Skeletal muscle satellite cell (primary cell): Measurements from ENCODE around the gene POGZ.

ENCODE experiments used
- H3K27me3 ChIP-seq: 2 replicates; pipeline ENCODE4 v1.7.0; 2013; ENCODE audit warnings: low read length; ENCODE audit not compliant: control insufficient read depth, insufficient read depth
- H3K36me3 ChIP-seq: 2 replicates; pipeline ENCODE4 v1.7.0; 2013; ENCODE audit warnings: mild to moderate bottlenecking, control low read depth, low read length; ENCODE audit not compliant: insufficient read depth
- H3K4me1 ChIP-seq: 2 replicates; pipeline ENCODE4 v1.7.0; 2013; ENCODE audit warnings: low read length; ENCODE audit not compliant: control insufficient read depth, insufficient read depth
- H3K4me2 ChIP-seq: 2 replicates; pipeline ENCODE4 v1.7.0; 2013; ENCODE audit warnings: mild to moderate bottlenecking, low read length
- H3K4me3 ChIP-seq: 2 replicates; pipeline ENCODE4 v1.7.0; 2013; ENCODE audit warnings: low read length
- H3K9ac ChIP-seq: 2 replicates; pipeline ENCODE4 v1.7.0; 2013; ENCODE audit warnings: mild to moderate bottlenecking, low read depth, low read length, moderate library complexity
- H3K9me3 ChIP-seq: replicated peaks from 2 replicates; pipeline ENCODE4 v1.7.0; 2013; ENCODE audit warnings: mild to moderate bottlenecking, control low read depth, low read length

Gene POGZ

DNA sequence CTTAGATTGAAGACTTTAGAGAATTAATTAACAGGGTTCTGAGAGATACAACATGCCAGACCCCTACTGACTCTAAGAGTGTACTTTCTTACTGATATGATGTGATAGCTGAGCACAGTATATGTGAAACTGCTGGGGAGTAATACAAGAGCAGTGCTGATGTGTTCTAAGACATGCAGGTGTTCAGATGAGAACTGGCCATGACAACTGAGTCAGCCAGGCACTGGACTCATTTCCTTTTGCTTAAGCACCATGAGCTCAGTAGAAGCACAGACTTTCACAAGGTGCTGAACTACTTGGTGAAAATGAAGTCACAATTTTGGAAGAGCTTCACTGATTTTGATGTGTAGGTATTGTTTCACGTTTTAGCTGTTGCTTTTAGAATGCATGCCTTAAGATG, 15.9 kb upstream of the POGZ start:
- Histone ChIP-seq H3K4me1 (no peaks in the 10 kb centered on the region), H3K9me3 (no peaks in the 10 kb centered on the region), H3K9ac (no peak overlapping the region), H3K4me2 (no peak overlapping the region), H3K36me3 (no peaks in the 10 kb centered on the region), H3K4me3 (no peak overlapping the region), H3K27me3 (no peaks in the 10 kb centered on the region)

DNA sequence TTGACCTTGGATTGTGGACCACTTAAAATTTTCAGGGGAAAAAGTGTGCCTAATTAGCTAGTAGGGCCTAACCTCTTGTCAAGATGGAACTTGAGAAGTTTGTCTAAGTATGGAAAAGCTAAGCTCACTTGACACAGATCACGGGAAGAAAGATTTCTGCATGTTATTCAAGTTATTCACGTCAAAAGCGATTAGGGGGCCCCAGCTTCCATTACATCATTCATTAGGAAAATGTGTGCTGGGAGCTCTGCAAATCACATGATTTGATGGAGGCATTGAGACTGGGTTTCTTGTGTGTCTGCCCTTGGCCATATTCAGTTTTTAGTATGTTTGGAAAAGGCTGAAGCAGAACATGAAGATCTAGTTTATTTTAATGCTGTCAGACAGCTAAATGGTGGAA, 15.5 kb upstream of the POGZ start:
- H3K4me1 ChIP-seq = no peaks in the 10 kb centered on the region

GRCh38 chr1:151472856-151473731, 13.8 kb upstream of the POGZ start:
- H3K9me3 ChIP-seq = no peaks in the 10 kb centered on the region
- peak overlapping the region; percentile 86 for H3K4me2 ChIP-seq
- no peaks in the 10 kb centered on the region for H3K36me3 ChIP-seq
- H3K4me1 ChIP-seq = no peaks in the 10 kb centered on the region
- H3K27me3 ChIP-seq = no peaks in the 10 kb centered on the region
- H3K4me3 ChIP-seq = peak overlapping the region; percentile 66
- peak overlapping the region; percentile 70 for H3K9ac ChIP-seq

More for the DNA sequence above, 15.5 kb upstream of the POGZ start:
- Histone ChIP-seq H3K9me3 (no peaks in the 10 kb centered on the region), H3K9ac (no peak overlapping the region), H3K27me3 (no peaks in the 10 kb centered on the region), H3K4me3 (no peak overlapping the region), H3K4me2 (no peak overlapping the region), H3K36me3 (no peaks in the 10 kb centered on the region)

GRCh38 chr1:151465026-151465425, 5.7 kb upstream of the POGZ start:
- Histone ChIP-seq H3K27me3 (peaks cover 20% of the 10 kb centered on the region), H3K4me3 (no peak overlapping the region), H3K9me3 (no peaks in the 10 kb centered on the region), H3K9ac (no peak overlapping the region), H3K4me2 (no peak overlapping the region), H3K36me3 (no peaks in the 10 kb centered on the region), H3K4me1 (no peaks in the 10 kb centered on the region)

DNA sequence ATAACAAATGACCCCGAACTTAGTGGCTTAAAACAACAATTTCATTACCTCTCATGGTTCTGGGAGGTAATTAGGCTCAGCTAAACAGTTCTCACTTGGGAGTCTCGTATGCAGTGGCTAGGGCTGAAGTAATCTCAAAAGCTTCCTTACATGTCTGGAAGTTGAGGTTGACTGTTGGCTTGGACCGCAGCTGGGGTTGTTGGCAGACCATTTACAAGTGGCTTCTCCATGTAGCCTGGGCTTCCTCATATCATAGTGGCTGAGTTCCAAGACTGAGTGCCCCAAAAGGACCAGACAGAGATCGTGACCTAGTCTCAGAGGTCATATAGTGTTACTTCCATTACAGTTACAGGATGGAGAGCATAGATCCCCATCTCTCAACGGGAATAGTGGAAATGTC, 2.4 kb upstream of the POGZ start:
- no peak overlapping the region for H3K9ac ChIP-seq

DNA sequence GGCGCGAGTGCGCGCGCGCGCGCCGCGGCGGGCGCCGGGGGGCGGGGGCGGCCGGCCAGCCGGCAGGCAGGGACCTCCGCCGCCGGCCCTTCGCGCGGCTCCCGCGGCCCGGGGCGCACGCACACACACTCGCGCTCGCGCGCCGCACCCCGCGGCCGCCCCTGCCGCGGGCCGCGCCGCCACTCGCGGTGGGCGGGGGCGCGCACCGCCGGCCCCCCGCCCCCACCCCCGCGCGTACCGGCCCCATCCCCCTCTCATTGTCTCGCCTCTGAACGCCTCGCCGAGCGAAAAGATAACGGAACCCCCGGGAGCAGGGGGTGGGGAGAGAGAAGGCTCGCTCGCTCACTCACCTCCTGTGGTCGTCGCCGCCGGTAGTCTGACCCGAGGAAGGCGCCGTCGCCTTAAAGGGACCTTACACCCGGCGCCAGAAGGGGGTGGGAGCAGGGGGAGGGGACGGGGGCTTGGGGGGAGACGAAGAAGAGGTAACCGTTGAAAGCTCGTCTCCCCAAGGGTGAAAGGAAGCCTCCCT, 428 bp downstream of the POGZ start:
- H3K4me3 ChIP-seq = peak overlapping the region; percentile 76
- peak overlapping the region; percentile 76 for H3K9ac ChIP-seq
- H3K4me1 ChIP-seq = peaks cover 7% of the 10 kb centered on the region
- H3K27me3 ChIP-seq = peaks cover 5% of the 10 kb centered on the region
- no peaks in the 10 kb centered on the region for H3K36me3 ChIP-seq
- no peaks in the 10 kb centered on the region for H3K9me3 ChIP-seq
- H3K4me2 ChIP-seq = peak overlapping the region; percentile 55

More for the DNA sequence above, 2.4 kb upstream of the POGZ start:
- H3K4me1 ChIP-seq = peaks cover 7% of the 10 kb centered on the region
- H3K36me3 ChIP-seq = no peaks in the 10 kb centered on the region
- peaks cover 20% of the 10 kb centered on the region for H3K27me3 ChIP-seq
- H3K4me3 ChIP-seq = no peak overlapping the region
- no peak overlapping the region for H3K4me2 ChIP-seq
- H3K9me3 ChIP-seq = no peaks in the 10 kb centered on the region

DNA sequence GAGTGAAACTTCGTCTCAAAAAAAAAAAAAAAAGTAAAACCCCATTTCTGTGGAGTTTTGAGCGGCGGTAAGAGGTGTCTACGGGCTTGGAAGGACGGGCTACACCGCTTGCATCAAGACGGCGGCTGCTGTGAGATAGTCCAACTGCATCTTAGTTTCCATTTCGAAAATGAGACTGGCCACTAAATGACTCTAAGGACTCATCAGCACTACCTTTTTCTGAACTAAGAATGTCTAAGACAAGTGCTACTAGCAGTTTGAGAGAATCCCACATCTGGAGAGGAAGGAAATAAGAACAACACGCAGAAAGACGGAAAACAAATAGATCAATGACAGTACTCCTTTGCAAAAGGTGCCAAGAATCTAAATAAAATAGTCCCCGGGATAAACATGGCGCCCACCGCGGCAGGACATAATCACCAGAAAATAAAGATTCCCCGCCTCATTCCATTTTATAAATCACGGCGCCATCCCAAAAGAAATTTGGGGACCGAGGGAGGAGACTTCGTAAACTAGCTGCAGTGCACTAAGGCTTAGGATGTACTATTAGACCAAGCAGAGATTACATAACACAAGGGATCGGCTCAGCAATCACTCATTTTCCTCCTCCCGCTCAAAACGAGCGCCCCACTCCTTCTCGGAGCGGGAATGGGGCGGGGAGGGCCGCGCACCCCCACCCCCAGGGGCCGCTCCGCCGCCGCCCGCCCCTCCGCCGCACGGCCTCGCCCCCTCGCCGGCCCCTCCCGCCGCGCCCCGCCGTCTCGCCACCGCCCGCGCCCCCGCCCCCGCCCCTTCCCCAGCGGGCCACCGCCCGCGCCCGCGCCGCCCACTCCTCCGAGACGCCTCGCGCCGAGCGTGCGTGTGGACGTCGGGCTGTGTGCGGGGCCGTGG, 1.1 kb downstream of the POGZ start:
- Histone ChIP-seq H3K36me3 (no peaks in the 10 kb centered on the region), H3K4me1 (peaks cover 7% of the 10 kb centered on the region), H3K4me2 (peak overlapping the region; percentile 87), H3K9ac (peak overlapping the region; percentile 89), H3K27me3 (peaks cover 3% of the 10 kb centered on the region), H3K4me3 (peak overlapping the region; percentile 76), H3K9me3 (no peaks in the 10 kb centered on the region)

GRCh38 chr1:151455966-151456365, 3.3 kb downstream of the POGZ start:
- H3K4me2 ChIP-seq = no peak overlapping the region
- no peak overlapping the region for H3K9ac ChIP-seq
- no peaks in the 10 kb centered on the region for H3K27me3 ChIP-seq
- H3K4me3 ChIP-seq = no peak overlapping the region
- H3K4me1 ChIP-seq = peaks cover 7% of the 10 kb centered on the region
- no peaks in the 10 kb centered on the region for H3K36me3 ChIP-seq
- no peaks in the 10 kb centered on the region for H3K9me3 ChIP-seq

DNA sequence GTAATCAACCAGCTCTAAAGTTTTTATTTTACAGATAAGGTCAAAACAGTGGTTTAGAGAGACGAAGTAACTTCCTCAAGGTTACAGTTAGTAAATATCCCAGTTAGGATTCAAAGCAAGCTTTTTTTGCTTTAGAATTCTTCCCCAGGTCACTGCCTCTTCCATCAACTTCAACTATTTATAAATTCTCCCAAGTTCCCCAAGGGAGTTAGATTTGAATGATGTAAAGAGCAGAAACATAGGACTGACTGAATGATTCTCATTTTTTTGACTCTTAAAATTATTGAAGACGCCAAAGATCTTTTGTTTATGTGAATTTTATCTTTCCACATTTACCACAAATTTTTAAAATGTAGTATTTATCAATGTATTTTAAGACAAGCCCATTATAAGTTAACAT, 4.1 kb downstream of the POGZ start:
- H3K36me3 ChIP-seq = no peaks in the 10 kb centered on the region
- no peaks in the 10 kb centered on the region for H3K9me3 ChIP-seq
- H3K27me3 ChIP-seq = no peaks in the 10 kb centered on the region
- H3K4me2 ChIP-seq = no peak overlapping the region
- no peak overlapping the region for H3K9ac ChIP-seq
- H3K4me1 ChIP-seq = peaks cover 7% of the 10 kb centered on the region
- no peak overlapping the region for H3K4me3 ChIP-seq

GRCh38 chr1:151447696-151448095, 11.6 kb downstream of the POGZ start:
- Histone ChIP-seq H3K4me2 (no peak overlapping the region), H3K4me3 (no peak overlapping the region), H3K9me3 (no peaks in the 10 kb centered on the region), H3K36me3 (peaks cover 4% of the 10 kb centered on the region), H3K27me3 (no peaks in the 10 kb centered on the region), H3K4me1 (peaks cover 18% of the 10 kb centered on the region), H3K9ac (no peak overlapping the region)

- H3K9ac ChIP-seq = no peak overlapping the region
- H3K4me2 ChIP-seq = no peak overlapping the region
- H3K4me3 ChIP-seq = no peak overlapping the region
- H3K27me3 ChIP-seq = no peaks in the 10 kb centered on the region
- H3K9me3 ChIP-seq = no peaks in the 10 kb centered on the region
- H3K4me1 ChIP-seq = peaks cover 18% of the 10 kb centered on the region
- peaks cover 15% of the 10 kb centered on the region for H3K36me3 ChIP-seq
These were observed 14.5 kb downstream of the POGZ start for GRCh38 chr1:151444783-151445177.
